ENCODE measurements around the gene SUSD4.

DNA sequence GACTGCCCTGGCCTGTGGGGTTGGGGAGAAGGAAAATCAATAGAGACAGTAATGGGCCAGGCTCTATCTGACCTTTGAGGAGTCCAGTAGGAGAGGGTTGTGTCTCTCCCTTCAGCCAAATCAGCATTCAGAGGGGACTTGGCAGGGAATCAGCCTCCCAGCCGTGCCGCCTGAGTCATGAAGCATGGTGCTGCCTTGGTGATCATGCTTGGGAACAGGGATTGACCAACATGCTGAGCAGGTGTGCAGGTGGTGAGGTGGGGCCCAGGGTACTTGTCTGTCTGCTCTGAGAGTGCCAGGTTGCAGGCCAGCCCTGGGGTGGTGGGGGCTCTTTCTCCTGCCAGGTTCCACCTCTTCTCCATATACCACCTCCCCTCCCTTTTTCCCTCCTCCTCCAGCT is 162.0 kb downstream of the SUSD4 start:
- TF ChIP-seq, protein P1, sequence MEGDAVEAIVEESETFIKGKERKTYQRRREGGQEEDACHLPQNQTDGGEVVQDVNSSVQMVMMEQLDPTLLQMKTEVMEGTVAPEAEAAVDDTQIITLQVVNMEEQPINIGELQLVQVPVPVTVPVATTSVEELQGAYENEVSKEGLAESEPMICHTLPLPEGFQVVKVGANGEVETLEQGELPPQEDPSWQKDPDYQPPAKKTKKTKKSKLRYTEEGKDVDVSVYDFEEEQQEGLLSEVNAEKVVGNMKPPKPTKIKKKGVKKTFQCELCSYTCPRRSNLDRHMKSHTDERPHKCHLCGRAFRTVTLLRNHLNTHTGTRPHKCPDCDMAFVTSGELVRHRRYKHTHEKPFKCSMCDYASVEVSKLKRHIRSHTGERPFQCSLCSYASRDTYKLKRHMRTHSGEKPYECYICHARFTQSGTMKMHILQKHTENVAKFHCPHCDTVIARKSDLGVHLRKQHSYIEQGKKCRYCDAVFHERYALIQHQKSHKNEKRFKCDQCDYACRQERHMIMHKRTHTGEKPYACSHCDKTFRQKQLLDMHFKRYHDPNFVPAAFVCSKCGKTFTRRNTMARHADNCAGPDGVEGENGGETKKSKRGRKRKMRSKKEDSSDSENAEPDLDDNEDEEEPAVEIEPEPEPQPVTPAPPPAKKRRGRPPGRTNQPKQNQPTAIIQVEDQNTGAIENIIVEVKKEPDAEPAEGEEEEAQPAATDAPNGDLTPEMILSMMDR (IDR thresholded peaks at IDR 0.05) = no peak
- TF ChIP-seq POLR2A (IDR thresholded peaks at IDR 0.05) = no peak
- TF ChIP-seq POLR2AphosphoS5 (IDR thresholded peaks at IDR 0.05; ENCODE audit: insufficient read depth in 1 of 2, low read depth in 1 of 2) = no peak
